H1 (cell line): Measurements from ENCODE around the gene CCBE1. TPM values are rescaled to one million over a fixed set of nuclear protein-coding genes. Genes with fewer than 3 reads are reported as not detected.

Experiments used
- CTCF ChIA-PET: fragments of 300-600 bp; sonication (Branson Sonifier 250); formaldehyde crosslinking; loops from one replicate; lab custom pipeline; 2021; ENCODE audit not compliant: partially characterized antibody; lab: Charles Lee
- POLR2A ChIA-PET: fragments of 300-600 bp; sonication (Branson Sonifier 250); formaldehyde crosslinking; loops from one replicate; lab custom pipeline; 2021; ENCODE audit warnings: inconsistent platforms; ENCODE audit not compliant: partially characterized antibody; lab: Charles Lee
- DNase-seq, 2 experiments: peaks; one replicate each; pipeline versions ENCODE4 v3.0.0 to v3.0.0-alpha.2; 2010 to 2022; ENCODE audit warnings: low spot score in 2 of 2, low read depth in 1 of 2, mixed read lengths in 1 of 2
- FAIRE-seq: peaks from 2 replicates; lab custom pipeline; 2011; peaks lifted over from hg19 to GRCh38; lab: Jason Lieb, UNC
- H2AFZ ChIP-seq: 2 replicates; pipeline ENCODE4 v1.8.1; 2012; ENCODE audit warnings: low read length, inconsistent platforms
- H2AK5ac ChIP-seq: 2 replicates; pipeline ENCODE4 v1.6.1; 2013; ENCODE audit warnings: low read depth, low read length
- H2BK120ac ChIP-seq: replicated peaks from 2 replicates; pipeline ENCODE3; 2013; ENCODE audit warnings: low read depth, low read length, inconsistent platforms
- H2BK12ac ChIP-seq: 2 replicates; pipeline ENCODE4 v1.6.1; 2013; ENCODE audit warnings: low read depth, low read length
- H2BK15ac ChIP-seq: 2 replicates; pipeline ENCODE4 v1.6.1; 2013; ENCODE audit warnings: low read length
- H2BK20ac ChIP-seq: 2 replicates; pipeline ENCODE4 v1.6.1; 2013; ENCODE audit warnings: low read length
- H2BK5ac ChIP-seq: 2 replicates; pipeline ENCODE4 v1.6.1; 2013; ENCODE audit warnings: low read depth, low read length
- H3K14ac ChIP-seq: 2 replicates; pipeline ENCODE4 v1.6.1; 2013; ENCODE audit warnings: inconsistent platforms; ENCODE audit not compliant: insufficient read length
- H3K18ac ChIP-seq: 2 replicates; pipeline ENCODE4 v1.6.1; 2013; ENCODE audit warnings: low read length; ENCODE audit errors: extremely low read depth
- H3K23ac ChIP-seq: 2 replicates; pipeline ENCODE4 v1.6.1; 2013; ENCODE audit warnings: inconsistent platforms; ENCODE audit not compliant: insufficient read length
- H3K23me2 ChIP-seq: 2 replicates; pipeline ENCODE4 v1.6.1; 2013; ENCODE audit warnings: low read depth, low read length
- H3K27ac ChIP-seq: 2 replicates; pipeline ENCODE4 v1.6.1; 2011; ENCODE audit warnings: low read depth, low read length, inconsistent platforms
- H3K27me3 ChIP-seq, 4 experiments: replicated peaks in 1 of 4; 1 replicate in 1 of 4; 2 replicates in 3 of 4; pipeline versions ENCODE4 v1.6.1 to v1.8.1; 2011 to 2013; ENCODE audit warnings: low read length in 3 of 4, mild to moderate bottlenecking in 3 of 4, inconsistent platforms in 2 of 4, mixed read lengths in 2 of 4, moderate library complexity in 1 of 4; ENCODE audit not compliant: control insufficient read depth in 3 of 4, insufficient read depth in 3 of 4; ENCODE audit errors: extremely low read depth in 1 of 4
- H3K36me3 ChIP-seq, 4 experiments: 2 replicates each; pipeline versions ENCODE4 v1.6.1 to v1.8.1; 2011 to 2013; ENCODE audit warnings: mild to moderate bottlenecking in 4 of 4, low read length in 3 of 4, moderate library complexity in 2 of 4, control low read depth in 1 of 4, inconsistent platforms in 1 of 4; ENCODE audit not compliant: insufficient read depth in 4 of 4, control insufficient read depth in 2 of 4
- H3K4ac ChIP-seq: replicated peaks from 2 replicates; pipeline ENCODE3; 2013; ENCODE audit warnings: low read length, low read depth, mixed read lengths, inconsistent platforms; ENCODE audit not compliant: insufficient read length
- H3K4me1 ChIP-seq, 4 experiments: replicated peaks in 1 of 4; 1 replicate in 1 of 4; 2 replicates in 3 of 4; pipeline versions ENCODE4 v1.6.1 to v1.8.1; 2011 to 2013; ENCODE audit warnings: low read length in 3 of 4, inconsistent platforms in 2 of 4, mixed read lengths in 1 of 4; ENCODE audit not compliant: insufficient read depth in 4 of 4, control insufficient read depth in 3 of 4
- H3K4me2 ChIP-seq, 2 experiments: 2 replicates each; pipeline versions ENCODE4 v1.6.1 to v1.8.1; 2011 to 2013; ENCODE audit warnings: low read depth in 2 of 2, low read length in 2 of 2, control low read depth in 1 of 2, inconsistent platforms in 1 of 2, mild to moderate bottlenecking in 1 of 2; ENCODE audit not compliant: insufficient read depth in 1 of 2
- H3K4me3 ChIP-seq, 4 experiments: fragments of 200-600, 300-600 bp in 1 of 4; sonication (generic), shearing (Covaris generic), sonication (Bioruptor Twin) in 1 of 4; 2 replicates each; pipeline versions ENCODE4 v1.5.1 to v1.8.1; 2011 to 2016; ENCODE audit warnings: low read length in 4 of 4, low read depth in 3 of 4, control low read depth in 2 of 4, inconsistent platforms in 2 of 4, mild to moderate bottlenecking in 2 of 4, mixed read lengths in 1 of 4, moderate library complexity in 1 of 4; ENCODE audit not compliant: insufficient read depth in 2 of 4; ENCODE audit errors: extremely low read depth in 1 of 4
- H3K56ac ChIP-seq: replicated peaks from 2 replicates; pipeline ENCODE3; 2013; ENCODE audit warnings: low read depth, mild to moderate bottlenecking, mixed read lengths, low read length, inconsistent platforms; ENCODE audit not compliant: insufficient read length
- H3K79me1 ChIP-seq: 2 replicates; pipeline ENCODE4 v1.6.1; 2013; ENCODE audit warnings: low read depth, low read length, control low read depth
- H3K79me2 ChIP-seq, 2 experiments: 2 replicates each; pipeline versions ENCODE4 v1.6.1 to v1.8.1; 2012 to 2013; ENCODE audit warnings: low read length in 2 of 2, mild to moderate bottlenecking in 2 of 2, inconsistent platforms in 1 of 2; ENCODE audit not compliant: insufficient read depth in 2 of 2, control insufficient read depth in 1 of 2
- H3K9ac ChIP-seq, 4 experiments: replicated peaks in 1 of 4; 1 replicate in 1 of 4; 2 replicates in 3 of 4; pipeline versions ENCODE4 v1.6.1 to v1.8.1; 2011 to 2013; ENCODE audit warnings: low read depth in 3 of 4, low read length in 3 of 4, control low read depth in 2 of 4, mild to moderate bottlenecking in 2 of 4, moderate library complexity in 2 of 4, inconsistent platforms in 1 of 4; ENCODE audit errors: extremely low read depth in 1 of 4
- H3K9me3 ChIP-seq, 2 experiments: 2 replicates each; pipeline versions ENCODE4 v1.6.1 to v1.8.1; 2012 to 2013; ENCODE audit warnings: mild to moderate bottlenecking in 2 of 2, moderate library complexity in 2 of 2, control low read depth in 1 of 2, inconsistent platforms in 1 of 2, low read depth in 1 of 2, low read length in 1 of 2, mixed read lengths in 1 of 2; ENCODE audit not compliant: insufficient read depth in 2 of 2
- H4K20me1 ChIP-seq, 2 experiments: replicated peaks in 1 of 2; 2 replicates each; pipeline versions ENCODE3 to v1.8.1; 2011 to 2013; ENCODE audit warnings: inconsistent platforms in 2 of 2, low read length in 2 of 2, mild to moderate bottlenecking in 1 of 2; ENCODE audit not compliant: insufficient read depth in 2 of 2, control insufficient read depth in 1 of 2
- H4K5ac ChIP-seq: 2 replicates; pipeline ENCODE4 v1.6.1; 2013; ENCODE audit warnings: low read length, low read depth, mixed read lengths, inconsistent platforms; ENCODE audit not compliant: insufficient read length
- H4K8ac ChIP-seq: 2 replicates; pipeline ENCODE4 v1.8.0; 2013; ENCODE audit warnings: mild to moderate bottlenecking, moderate library complexity, low read length, inconsistent platforms; ENCODE audit not compliant: insufficient read depth; ENCODE audit errors: extremely low read depth
- H4K91ac ChIP-seq: replicated peaks from 2 replicates; pipeline ENCODE3; 2013; ENCODE audit warnings: low read length, mixed read lengths, inconsistent platforms; ENCODE audit not compliant: insufficient read length
- ATF3 ChIP-seq: IDR thresholded peaks from 2 replicates; pipeline ENCODE4 v1.6.1; 2011; ENCODE audit warnings: low read depth, mild to moderate bottlenecking, low read length; ENCODE audit not compliant: insufficient read depth
- CEBPB ChIP-seq: IDR thresholded peaks from 2 replicates; pipeline ENCODE4 v1.6.1; 2012; ENCODE audit warnings: low read depth, low read length
- CHD1 ChIP-seq: IDR thresholded peaks from 2 replicates; pipeline ENCODE4 v1.6.1; 2012; ENCODE audit warnings: low read depth, low read length, improper control_type of control experiment
- CREB1 ChIP-seq: IDR thresholded peaks from 2 replicates; pipeline ENCODE4 v1.6.1; 2012; ENCODE audit warnings: inconsistent platforms
- GABPA ChIP-seq: IDR thresholded peaks from 2 replicates; pipeline ENCODE4 v1.6.1; 2011; ENCODE audit warnings: mild to moderate bottlenecking, low read length, moderate library complexity, borderline replicate concordance; ENCODE audit not compliant: insufficient read depth
- GTF2F1 ChIP-seq: IDR thresholded peaks from 2 replicates; pipeline ENCODE4 v1.6.1; 2012; ENCODE audit warnings: low read depth, low read length, improper control_type of control experiment, borderline replicate concordance
- NANOG ChIP-seq: IDR thresholded peaks from 2 replicates; pipeline ENCODE4 v1.6.1; 2011; ENCODE audit warnings: low read length, low read depth, mild to moderate bottlenecking, inconsistent platforms; ENCODE audit not compliant: insufficient read depth, poor library complexity, severe bottlenecking
- RBBP5 ChIP-seq: IDR thresholded peaks from 2 replicates; pipeline ENCODE4 v1.7.1; 2012; ENCODE audit warnings: low read depth, mild to moderate bottlenecking, inconsistent platforms, low read length, moderate library complexity, borderline replicate concordance
- RNF2 ChIP-seq: fragments of 200-900, 300-1000 bp; sonication (generic); IDR thresholded peaks from 2 replicates; pipeline ENCODE4 v1.7.1; 2016; ENCODE audit warnings: borderline replicate concordance, low read depth, mild to moderate bottlenecking, antibody characterized with exemption, low read length; ENCODE audit not compliant: poor library complexity, severe bottlenecking; ENCODE audit errors: missing control alignments
- SIRT6 ChIP-seq: IDR thresholded peaks from one replicate; pipeline ENCODE4 v1.7.1; 2012; ENCODE audit warnings: low read length, inconsistent platforms
- SIX5 ChIP-seq: IDR thresholded peaks from 2 replicates; pipeline ENCODE4 v1.6.1; 2011; ENCODE audit warnings: mild to moderate bottlenecking, low read depth, low read length
- SP4 ChIP-seq: IDR thresholded peaks from 2 replicates; pipeline ENCODE4 v1.6.1; 2012; ENCODE audit warnings: low read length, inconsistent platforms
- SUZ12 ChIP-seq: fragments of 200-600 bp; sonication (generic); IDR thresholded peaks from 2 replicates; pipeline ENCODE4 v1.6.1; 2012; ENCODE audit warnings: mild to moderate bottlenecking, inconsistent platforms, low read length, moderate library complexity, mixed read lengths
- TBP ChIP-seq: IDR thresholded peaks from 2 replicates; pipeline ENCODE4 v1.6.1; 2011; ENCODE audit warnings: low read depth, low read length, improper control_type of control experiment
- ZNF274 ChIP-seq: IDR thresholded peaks from 2 replicates; pipeline ENCODE4 v1.7.0; 2012; ENCODE audit warnings: low read length, borderline replicate concordance; ENCODE audit errors: extremely low read depth
- WGBS, 2 experiments: shearing (Covaris generic) in 1 of 2; methylation state at CpG; one replicate each; pipeline versions ENCODE4 v1.1.6 to v1.1.7; 2013 to 2015; ENCODE audit warnings: low lambda C conversion rate in 2 of 2, mixed read lengths in 2 of 2, inconsistent platforms in 1 of 2, low coverage in 1 of 2, missing lambda C conversion rate in 1 of 2; ENCODE audit not compliant: insufficient replicate concordance in 2 of 2, insufficient coverage in 1 of 2, insufficient read length in 1 of 2; ENCODE audit errors: extremely low coverage in 1 of 2, missing lambda C conversion rate in 1 of 2; 5-methylcytosine and 5-hydroxymethylcytosine counted together
- polyA plus RNA-seq, 7 experiments: library from polyadenylated mRNA; depleted of rRNA in 3 of 7; stranded (reverse) in 5 of 7; unstranded in 2 of 7; fragments of >200 nt in 5 of 7; fragments of 200-250 nt in 2 of 7; gene quantifications; 1 replicate in 5 of 7; 2 replicates in 1 of 7; 4 replicates in 1 of 7; pipeline versions ENCODE4 v1.2.1 to v1.2.3, GENCODE V29; 2011 to 2013; ENCODE audit warnings: missing spikeins in 2 of 7, mixed read lengths in 2 of 7
- total RNA-seq: library from RNA; stranded (reverse); fragmentation: NEBNext Ultra II Directional; extraction: Animal tissue kit (Norgen Biotek cat#: 25700); gene quantifications from 2 replicates; pipeline ENCODE4 v1.2.1, GENCODE V29; 2021

CCBE1 gene
- total and polyA plus RNA-seq, 2 of the 8 experiments (the other 6 are each of a cell fraction or from before 2014, with no cell fraction given): 2.1 to 2.6 TPM

DNA sequence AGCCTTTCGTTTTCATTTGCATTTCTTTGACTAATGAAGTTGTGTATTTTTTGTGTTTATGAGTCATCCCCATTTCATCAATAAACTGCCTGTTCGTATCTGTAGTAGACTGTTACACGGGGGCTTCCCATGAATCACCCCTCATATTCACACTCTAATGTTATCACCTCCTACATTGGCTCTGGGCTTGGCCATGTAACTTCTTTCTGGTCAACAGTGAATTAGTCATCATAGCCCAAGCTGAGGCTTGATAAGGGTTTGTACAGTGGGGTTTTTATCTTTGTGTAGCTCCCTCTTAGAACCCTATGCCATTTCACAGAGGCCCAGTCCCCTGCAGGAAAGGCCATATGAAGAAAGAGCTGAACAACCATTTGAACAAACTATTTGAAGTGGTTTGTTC lies 151.0 kb downstream of the CCBE1 start:
- ChIA-PET CTCF (interaction anchor here (0.6 kb wide), 1 partner anchor 1835 kb away, joined by 3 read pairs; no protein-coding TSS in a partner anchor), POLR2A (no interaction called here)
- 92% methylated on average over 3 of the region's 3 CpGs; no CpG with 5 or more reads in 1 of the 2 experiments for WGBS, 2 experiments
- Histone ChIP-seq H2BK15ac (no peak overlapping the region), H3K14ac (no peak overlapping the region), H2BK5ac (no peak overlapping the region), H3K9me3 (no peaks in the 10 kb centered on the region; a peak in 1 of 4 replicates), H3K4me3 (no peak overlapping the region), H3K36me3 (no peaks in the 10 kb centered on the region), H4K20me1 (no peaks in the 10 kb centered on the region), H3K23me2 (no peaks in the 10 kb centered on the region), H3K79me2 (no peaks in the 10 kb centered on the region), H2AFZ (no peak overlapping the region), H2BK12ac (no peak overlapping the region), H4K91ac (no peak overlapping the region), H2BK20ac (no peak overlapping the region), H3K56ac (no peak overlapping the region), H2BK120ac (no peak overlapping the region), H3K4ac (no peak overlapping the region), H3K27ac (no peak overlapping the region), H3K9ac (no peak overlapping the region), H3K23ac (no peak overlapping the region), H3K27me3 (no peaks in the 10 kb centered on the region), H3K18ac (no peak overlapping the region), H4K8ac (no peak overlapping the region), H3K4me2 (no peak overlapping the region), H3K79me1 (no peaks in the 10 kb centered on the region), H4K5ac (no peak overlapping the region), H2AK5ac (no peak overlapping the region), H3K4me1 (peaks cover 0 to 12% (median 7%) of the 10 kb centered on the region in 4 experiments; a peak in 3 of 7 replicates)
- no peak for TF ChIP-seq SP4
- no peak for TF ChIP-seq RNF2
- no peak for TF ChIP-seq ATF3
- TF ChIP-seq RBBP5: no peak
- TF ChIP-seq TBP: no peak
- no peak for TF ChIP-seq CHD1
- TF ChIP-seq ZNF274: no peak
- TF ChIP-seq SIX5: no peak
- TF ChIP-seq GTF2F1: no peak
- no peak for TF ChIP-seq GABPA
- no peak for TF ChIP-seq CREB1
- TF ChIP-seq SUZ12: no peak
- TF ChIP-seq CEBPB: no peak
- no peak for TF ChIP-seq SIRT6
- no peak for TF ChIP-seq NANOG
- no peak for DNase-seq
- FAIRE-seq: no peak
